SK-N-SH (cell line): ENCODE results near the gene ACTG2. TPM values are rescaled to one million over a fixed set of nuclear protein-coding genes. Genes with fewer than 3 reads are reported as not detected.

Source experiments
- CTCF ChIA-PET: fragments of 300-600, 350-600 bp; formaldehyde crosslinking; extraction: SDS; loops from one replicate; lab custom pipeline; 2021; lab: Yijun Ruan, JAX
- POLR2A ChIA-PET: fragments of 350-600 bp; sonication (Branson Sonifier 250); formaldehyde crosslinking; extraction: SDS; loops from one replicate; lab custom pipeline; 2020; ENCODE audit warnings: antibody characterized with exemption, inconsistent platforms; lab: Yijun Ruan, JAX
- DNase-seq: peaks from one replicate; pipeline ENCODE4 v3.0.0; 2012
- H2AFZ ChIP-seq: fragments of 200-600 bp; sonication (generic); 2 replicates; pipeline ENCODE4 v1.8.1; 2016; ENCODE audit warnings: antibody characterized with exemption, mild to moderate bottlenecking, low read depth
- H3F3A ChIP-seq: fragments of 200-600 bp; sonication (generic); replicated peaks from 2 replicates; pipeline ENCODE3; 2016; ENCODE audit warnings: antibody characterized with exemption, mild to moderate bottlenecking; ENCODE audit not compliant: insufficient read depth
- H3K27ac ChIP-seq, 2 experiments: fragments of 200-500 bp in 1 of 2; fragments of 200-600 bp in 1 of 2; sonication (Bioruptor generic) in 1 of 2; sonication (generic), shearing (Covaris generic) in 1 of 2; 2 replicates each; pipeline versions ENCODE4 v1.5.1 to v1.6.1; 2014 to 2016; ENCODE audit warnings: low read depth in 2 of 2, inconsistent platforms in 1 of 2, low read length in 1 of 2, mild to moderate bottlenecking in 1 of 2, mixed read lengths in 1 of 2
- H3K27me3 ChIP-seq: fragments of 200-600 bp; sonication (generic), shearing (Covaris generic); 2 replicates; pipeline ENCODE4 v1.6.1; 2016; ENCODE audit warnings: mixed run types; ENCODE audit not compliant: insufficient read depth
- H3K36me3 ChIP-seq, 2 experiments: fragments of 200-500 bp in 1 of 2; fragments of 200-600 bp in 1 of 2; sonication (Bioruptor generic) in 1 of 2; sonication (generic) in 1 of 2; replicated peaks in 1 of 2; 2 replicates each; pipeline versions ENCODE3 to v1.5.1; 2014 to 2016; ENCODE audit warnings: low read length in 1 of 2, mild to moderate bottlenecking in 1 of 2; ENCODE audit not compliant: insufficient read depth in 2 of 2, control insufficient read depth in 1 of 2
- H3K4me1 ChIP-seq, 2 experiments: fragments of 200-500 bp in 1 of 2; fragments of 200-600 bp in 1 of 2; sonication (Bioruptor generic) in 1 of 2; sonication (generic), shearing (Covaris generic) in 1 of 2; 2 replicates each; pipeline versions ENCODE4 v1.5.1 to v1.6.1; 2014 to 2016; ENCODE audit warnings: low read depth in 1 of 2, low read length in 1 of 2, mixed run types in 1 of 2; ENCODE audit not compliant: insufficient read depth in 2 of 2, control insufficient read depth in 1 of 2
- H3K4me2 ChIP-seq: fragments of 200-600 bp; sonication (generic), shearing (Covaris generic); 2 replicates; pipeline ENCODE4 v1.6.1; 2017; ENCODE audit warnings: mixed run types
- H3K4me3 ChIP-seq, 2 experiments: fragments of 200-500 bp in 1 of 2; fragments of 200-600 bp in 1 of 2; sonication (Bioruptor generic) in 1 of 2; sonication (generic), shearing (Covaris generic) in 1 of 2; 2 replicates each; pipeline versions ENCODE4 v1.5.1 to v1.8.1; 2014 to 2016; ENCODE audit warnings: low read depth in 2 of 2, inconsistent platforms in 1 of 2, low read length in 1 of 2, mild to moderate bottlenecking in 1 of 2, mixed read lengths in 1 of 2, moderate library complexity in 1 of 2
- H3K79me2 ChIP-seq: fragments of 200-600 bp; sonication (generic); 2 replicates; pipeline ENCODE4 v1.8.1; 2017; ENCODE audit warnings: mild to moderate bottlenecking; ENCODE audit not compliant: insufficient read depth
- H3K9ac ChIP-seq: fragments of 200-600 bp; sonication (generic); 2 replicates; pipeline ENCODE4 v1.6.1; 2017; ENCODE audit warnings: mixed run types
- H3K9me2 ChIP-seq: fragments of 200-600 bp; sonication (generic); 2 replicates; pipeline ENCODE4 v1.6.1; 2017; ENCODE audit warnings: mixed run types
- H3K9me3 ChIP-seq: fragments of 200-600 bp; sonication (generic); 2 replicates; pipeline ENCODE4 v1.6.1; 2017; ENCODE audit warnings: mixed run types, mild to moderate bottlenecking, moderate library complexity
- H4K20me1 ChIP-seq: fragments of 200-600 bp; sonication (generic); 2 replicates; pipeline ENCODE4 v1.6.1; 2017; ENCODE audit warnings: mild to moderate bottlenecking, mixed run types; ENCODE audit not compliant: insufficient read depth
- EP300 ChIP-seq, 2 experiments: IDR thresholded peaks; 2 replicates each; pipeline versions ENCODE4 v1.4.0 to v1.6.1; 2012; ENCODE audit warnings: borderline replicate concordance in 1 of 2, low read depth in 1 of 2, low read length in 1 of 2
- FOSL2 ChIP-seq: IDR thresholded peaks from 2 replicates; pipeline ENCODE4 v1.4.0; 2012; ENCODE audit warnings: low read depth, mild to moderate bottlenecking, moderate library complexity, borderline replicate concordance
- FOXM1 ChIP-seq: IDR thresholded peaks from 2 replicates; pipeline ENCODE4 v1.4.0; 2012; ENCODE audit warnings: low read depth, mild to moderate bottlenecking
- JUND ChIP-seq: IDR thresholded peaks from 2 replicates; pipeline ENCODE4 v1.4.0; 2012
- MAX ChIP-seq: IDR thresholded peaks from 2 replicates; pipeline ENCODE4 v1.4.0; 2012; ENCODE audit warnings: low read depth
- MEF2A ChIP-seq: IDR thresholded peaks from 2 replicates; pipeline ENCODE4 v1.4.0; 2012; ENCODE audit warnings: low read depth, borderline replicate concordance
- MXI1 ChIP-seq: IDR thresholded peaks from 2 replicates; pipeline ENCODE4 v1.6.1; 2012; ENCODE audit warnings: mild to moderate bottlenecking, low read depth, low read length, improper control_type of control experiment
- NFIC ChIP-seq: IDR thresholded peaks from 2 replicates; pipeline ENCODE4 v1.4.0; 2012; ENCODE audit warnings: borderline replicate concordance
- PBX3 ChIP-seq: IDR thresholded peaks from 2 replicates; pipeline ENCODE4; 2012
- POLR2AphosphoS5 ChIP-seq: IDR thresholded peaks from 2 replicates; pipeline ENCODE4 v1.6.1; 2012; ENCODE audit warnings: low read depth, low read length
- RAD21 ChIP-seq: IDR thresholded peaks from 2 replicates; pipeline ENCODE4 v1.6.1; 2012; ENCODE audit warnings: mild to moderate bottlenecking, low read length
- RXRA ChIP-seq: IDR thresholded peaks from 2 replicates; pipeline ENCODE4 v1.4.0; 2012; ENCODE audit warnings: low read depth, mild to moderate bottlenecking, borderline replicate concordance
- SIN3A ChIP-seq: IDR thresholded peaks from 2 replicates; pipeline ENCODE4 v1.6.1; 2012; ENCODE audit warnings: low read depth, mild to moderate bottlenecking, low read length, moderate library complexity, borderline replicate concordance
- SMC3 ChIP-seq: IDR thresholded peaks from 2 replicates; pipeline ENCODE4 v1.6.1; 2012; ENCODE audit warnings: low read depth, low read length, improper control_type of control experiment
- TEAD4 ChIP-seq: IDR thresholded peaks from 2 replicates; pipeline ENCODE4 v1.4.0; 2012; ENCODE audit warnings: mild to moderate bottlenecking, borderline replicate concordance; ENCODE audit not compliant: insufficient read depth
- YY1 ChIP-seq: IDR thresholded peaks from 2 replicates; pipeline ENCODE4 v1.4.0; 2012; ENCODE audit warnings: low read depth, mild to moderate bottlenecking
- WGBS: methylation state at CpG from one replicate; pipeline ENCODE4 v1.1.6; 2017; ENCODE audit warnings: low lambda C conversion rate; 5-methylcytosine and 5-hydroxymethylcytosine counted together
- polyA plus RNA-seq, 3 experiments: library from polyadenylated mRNA; depleted of rRNA; stranded (reverse); fragments of >200 nt; gene quantifications; 2 replicates each; pipeline ENCODE4 v1.2.3, GENCODE V29; 2012

ACTG2 gene
- polyA plus RNA-seq, 1 of the 3 experiments (the other 2 are of a cell fraction): 0.25 TPM

- TF ChIP-seq POLR2AphosphoS5 (no peak), FOSL2 (no peak), MEF2A (no peak), TEAD4 (no peak), SIN3A (no peak), NFIC (no peak), FOXM1 (no peak), RXRA (no peak), RAD21 (no peak)
Observed at GRCh38 chr2:73913414-73914054, 20.7 kb downstream of the ACTG2 start (continued).

- Histone ChIP-seq H3K27ac (no peak overlapping the region), H3K4me2 (no peak overlapping the region), H3K4me1 (no peaks in the 10 kb centered on the region), H3K4me3 (no peak overlapping the region), H3K79me2 (no peaks in the 10 kb centered on the region), H3K9me2 (no peaks in the 10 kb centered on the region), H3K27me3 (no peaks in the 10 kb centered on the region; the same call in 1 of the 2 replicates), H3K9me3 (no peaks in the 10 kb centered on the region), H3F3A (no peaks in the 10 kb centered on the region), H3K9ac (no peak overlapping the region), H4K20me1 (no peaks in the 10 kb centered on the region), H2AFZ (no peak overlapping the region), H3K36me3 (no peaks in the 10 kb centered on the region)
- CTCF ChIA-PET: no interaction called here
- POLR2A ChIA-PET: no interaction called here
- TF ChIP-seq MAX (no peak), YY1 (no peak), NFIC (no peak), TEAD4 (no peak), POLR2AphosphoS5 (no peak)
- 84% methylated on average over 4 of the region's 4 CpGs for WGBS
- no peak for DNase-seq
Observed at GRCh38 chr2:73914667-73915066, 21.9 kb downstream of the ACTG2 start.

GRCh38 chr2:73915437-73915993 is 22.7 kb downstream of the ACTG2 start:
- Histone ChIP-seq H2AFZ (no peak overlapping the region), H3K9ac (no peak overlapping the region), H3K27ac (no peak overlapping the region), H3K27me3 (no peaks in the 10 kb centered on the region; the same call in 1 of the 2 replicates), H3K36me3 (no peaks in the 10 kb centered on the region), H3K79me2 (no peaks in the 10 kb centered on the region), H3F3A (no peaks in the 10 kb centered on the region), H3K4me2 (no peak overlapping the region), H3K4me3 (no peak overlapping the region), H4K20me1 (no peaks in the 10 kb centered on the region), H3K4me1 (no peaks in the 10 kb centered on the region), H3K9me3 (no peaks in the 10 kb centered on the region), H3K9me2 (no peaks in the 10 kb centered on the region)
- no peak for TF ChIP-seq EP300 (IDR thresholded peaks at IDR 0.05; ENCODE audit: borderline replicate concordance in 1 of 2, low read depth in 1 of 2, low read length in 1 of 2)
- TF ChIP-seq YY1: no peak
- no peak for TF ChIP-seq JUND
- no peak for TF ChIP-seq FOXM1
- TF ChIP-seq PBX3: no peak
- no peak for TF ChIP-seq MXI1
- TF ChIP-seq RXRA: no peak
- TF ChIP-seq TEAD4: no peak
- no peak for TF ChIP-seq SMC3
- no peak for DNase-seq
- 66% methylated on average over 5 of the region's 5 CpGs for WGBS
- ChIA-PET CTCF (no interaction called here), POLR2A (no interaction called here)
